NCI-H128 (cell line): Measurements from ENCODE around the gene DMD.
"Not testable (repeated sequence)": the region's sequence is repeated elsewhere in the genome, so short reads cannot be mapped to it uniquely, and the experiment has no call there.

Experiments
- DNase-seq: peaks from one replicate; lab custom pipeline; 2025; ENCODE audit not compliant: unreplicated experiment; lab: John Stamatoyannopoulos, UW

DMD gene

GRCh38 chrX:31377821-31378220 is 1833.5 kb downstream of the DMD start:
- DNase-seq = not testable (repeated sequence)

DNA sequence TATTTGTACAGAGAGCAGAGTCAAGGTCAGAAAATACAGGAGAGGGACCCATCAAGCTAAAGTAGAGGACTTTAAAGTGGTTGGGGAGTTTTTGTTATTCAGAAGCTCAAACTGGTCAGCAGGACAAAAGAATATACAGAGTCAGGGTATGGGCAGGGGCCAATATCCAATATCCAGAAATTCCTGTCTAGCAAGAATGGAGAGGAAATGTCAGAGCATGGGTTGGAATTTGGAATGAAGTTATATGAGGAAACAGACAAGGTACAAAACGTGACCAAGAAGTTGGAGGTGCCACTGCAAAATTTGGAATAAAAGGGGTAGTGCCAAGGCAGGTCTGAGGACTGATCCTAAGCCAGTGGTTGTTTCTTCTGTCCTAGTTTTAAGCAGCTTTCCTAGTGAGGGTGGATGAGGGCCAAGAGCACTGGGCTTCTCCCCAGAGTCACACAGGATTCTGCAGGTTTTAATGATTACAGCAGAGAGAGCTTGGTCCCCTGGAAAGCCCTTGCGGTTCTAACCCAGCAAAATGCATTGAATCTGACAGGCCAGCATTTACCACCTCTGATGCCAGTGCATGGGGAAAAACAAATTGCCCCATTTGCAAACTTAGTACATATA is 1834.8 kb downstream of the DMD start:
- no peak for DNase-seq

DNA sequence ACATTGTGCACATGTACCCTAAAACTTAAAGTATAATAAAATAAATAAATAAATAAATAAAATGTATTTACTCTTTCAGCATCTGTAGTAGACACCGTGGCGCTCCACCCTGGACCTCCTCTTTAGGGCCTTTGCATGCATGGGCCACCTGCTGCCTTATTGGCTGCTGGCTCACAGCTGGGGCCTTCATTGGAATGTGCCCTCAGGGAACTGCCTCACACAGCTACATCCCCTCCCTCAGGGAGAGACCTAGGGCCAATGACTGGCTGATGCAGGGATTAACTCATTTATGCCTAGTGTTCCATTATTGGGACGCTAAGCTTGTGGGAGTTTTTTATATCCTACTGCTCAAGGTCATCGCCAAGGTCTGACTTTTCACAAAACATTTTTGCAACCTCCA is 1836.6 kb downstream of the DMD start:
- DNase-seq = no peak

- no peak for DNase-seq
Observed at GRCh38 chrX:31371956-31372355, 1839.4 kb downstream of the DMD start.

DNA sequence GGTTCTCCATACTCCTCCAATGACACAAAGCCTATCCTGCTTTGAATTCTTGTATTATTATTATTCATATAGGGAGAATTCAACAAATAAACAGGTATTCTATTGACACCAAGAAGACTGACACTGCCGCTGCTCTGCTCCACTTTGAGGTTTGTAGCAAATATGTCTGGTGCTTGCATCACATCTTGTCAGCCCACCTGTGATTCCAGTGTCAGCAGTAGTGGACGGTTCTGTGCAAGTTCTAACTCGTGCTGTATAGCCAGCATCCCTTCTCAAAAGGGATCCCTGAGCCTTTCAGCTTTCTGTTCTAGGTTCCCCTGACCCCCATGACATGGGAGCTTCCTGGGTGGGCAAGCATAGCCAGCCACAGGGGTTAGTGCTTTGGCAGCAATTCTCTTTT is 1843.5 kb downstream of the DMD start:
- no peak for DNase-seq

GRCh38 chrX:31366041-31366440 is 1845.3 kb downstream of the DMD start:
- DNase-seq = no peak

- no peak for DNase-seq
Observed at GRCh38 chrX:31356275-31357212, 1854.8 kb downstream of the DMD start.

DNA sequence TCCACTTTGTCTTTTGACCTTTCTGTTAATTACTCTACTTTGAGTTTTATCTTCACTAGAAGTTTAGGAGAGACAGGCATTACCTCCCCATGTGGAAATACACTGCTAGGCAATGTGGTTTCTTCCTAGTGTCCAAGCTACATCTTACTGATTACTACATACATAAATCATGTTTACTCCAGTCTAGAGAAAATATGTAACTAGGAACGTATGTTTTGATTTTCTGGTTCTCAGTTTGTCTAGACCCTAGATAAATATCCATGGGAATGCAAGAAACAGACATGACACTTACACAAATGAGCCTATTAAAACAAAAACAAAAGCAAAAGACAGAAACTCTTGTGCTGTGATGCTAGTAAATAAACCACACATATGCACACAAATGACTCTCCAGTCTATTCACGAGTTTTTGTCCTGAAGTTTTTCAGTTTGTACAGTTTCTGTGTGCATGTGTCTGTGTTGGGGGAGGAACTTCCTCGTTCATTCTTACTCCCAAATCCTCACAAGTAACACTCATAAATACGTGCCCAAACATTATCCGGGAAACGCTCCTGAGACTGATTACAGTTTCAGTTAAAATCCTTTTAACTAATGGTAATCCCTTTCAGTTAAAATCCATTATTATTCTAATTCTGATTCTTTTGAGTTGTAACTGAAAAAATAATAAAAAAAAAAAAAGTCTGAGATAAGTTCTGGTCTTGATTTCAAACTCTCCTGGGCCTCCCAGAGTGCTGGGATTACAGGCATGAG is 1856.0 kb downstream of the DMD start:
- DNase-seq = no peak

DNA sequence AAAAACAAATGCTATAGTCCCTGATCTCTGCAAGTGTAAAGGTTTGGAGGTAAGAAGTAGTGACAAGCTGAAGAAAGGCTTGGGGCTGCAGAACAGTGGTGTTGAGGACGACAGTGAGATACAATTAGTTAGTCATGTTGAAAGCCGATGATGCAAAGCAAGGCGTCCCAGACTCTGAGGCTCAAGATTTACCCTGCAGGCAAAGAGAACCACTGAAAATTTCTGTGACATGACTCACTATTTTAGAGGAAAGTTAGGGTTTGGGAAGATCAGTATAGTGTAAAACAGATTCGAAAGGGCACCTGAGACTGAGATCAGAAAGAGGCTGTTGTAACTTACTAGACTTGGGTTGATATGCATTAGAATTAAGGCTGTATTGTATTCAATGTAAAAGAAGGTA is 1858.3 kb downstream of the DMD start:
- no peak for DNase-seq

- no peak for DNase-seq
Observed at GRCh38 chrX:31350808-31351074, 1860.6 kb downstream of the DMD start.

- DNase-seq = no peak
Observed at GRCh38 chrX:31349515-31349914, 1861.8 kb downstream of the DMD start.

DNA sequence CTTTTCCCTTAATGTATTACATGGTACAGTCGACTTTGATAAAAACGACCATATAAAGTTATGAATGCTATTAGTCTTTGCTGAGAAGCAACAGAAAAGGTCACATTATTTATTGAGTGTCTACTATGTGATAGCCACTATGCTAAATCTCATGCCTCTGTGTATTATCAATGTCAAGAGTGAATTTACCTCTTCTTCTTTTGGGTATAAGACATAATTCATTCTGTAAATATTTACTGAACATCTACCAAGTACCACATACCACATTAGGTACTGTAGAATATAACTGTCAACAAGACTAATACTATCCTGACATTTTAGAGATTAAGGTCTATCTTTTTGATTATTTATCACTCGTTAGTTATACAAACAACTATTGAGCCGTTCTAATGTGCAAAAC is 1870.8 kb downstream of the DMD start:
- DNase-seq = no peak

- no peak for DNase-seq
Observed at GRCh38 chrX:31338991-31339350, 1872.4 kb downstream of the DMD start.

- DNase-seq = no peak
Observed at GRCh38 chrX:31337332-31337731, 1874.0 kb downstream of the DMD start.

DNA sequence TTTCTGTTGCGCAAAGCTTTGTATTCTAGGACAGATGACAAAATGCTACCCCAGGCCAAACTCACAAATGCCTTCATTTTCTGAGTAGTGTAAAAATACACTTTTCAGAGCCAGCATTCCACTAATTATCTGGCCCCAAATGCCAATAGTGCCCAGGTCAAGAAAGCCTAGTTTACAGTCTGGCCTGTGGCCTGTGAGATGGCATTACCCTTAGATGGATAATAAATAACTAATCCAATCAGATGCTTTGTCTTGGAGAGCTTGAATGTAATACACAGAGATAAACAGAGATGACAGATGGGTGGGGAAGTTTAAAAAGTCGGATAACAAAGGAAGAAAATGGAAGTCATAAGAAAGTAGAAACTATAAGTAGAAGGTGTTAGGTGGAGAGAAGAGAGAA is 1874.9 kb downstream of the DMD start:
- no peak for DNase-seq

DNA sequence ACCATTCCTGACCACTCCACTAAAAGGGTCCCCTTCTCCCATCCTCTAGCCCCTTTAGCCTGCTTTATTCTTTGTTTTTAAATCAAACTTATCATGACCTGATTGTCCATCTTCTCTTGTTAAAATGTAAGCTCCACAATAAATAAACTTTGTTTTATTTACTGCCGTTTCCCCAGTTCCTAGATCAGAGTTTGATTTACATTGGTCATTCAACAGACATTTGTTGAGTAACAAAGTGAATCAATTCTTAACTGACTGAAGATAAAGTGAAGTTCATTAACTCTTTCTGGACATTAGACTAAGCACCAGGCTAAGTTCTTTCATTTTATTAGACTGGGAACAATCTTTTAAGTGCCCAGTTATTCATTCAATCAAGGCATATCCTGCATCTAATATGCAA is 1876.4 kb downstream of the DMD start:
- DNase-seq = no peak

DNA sequence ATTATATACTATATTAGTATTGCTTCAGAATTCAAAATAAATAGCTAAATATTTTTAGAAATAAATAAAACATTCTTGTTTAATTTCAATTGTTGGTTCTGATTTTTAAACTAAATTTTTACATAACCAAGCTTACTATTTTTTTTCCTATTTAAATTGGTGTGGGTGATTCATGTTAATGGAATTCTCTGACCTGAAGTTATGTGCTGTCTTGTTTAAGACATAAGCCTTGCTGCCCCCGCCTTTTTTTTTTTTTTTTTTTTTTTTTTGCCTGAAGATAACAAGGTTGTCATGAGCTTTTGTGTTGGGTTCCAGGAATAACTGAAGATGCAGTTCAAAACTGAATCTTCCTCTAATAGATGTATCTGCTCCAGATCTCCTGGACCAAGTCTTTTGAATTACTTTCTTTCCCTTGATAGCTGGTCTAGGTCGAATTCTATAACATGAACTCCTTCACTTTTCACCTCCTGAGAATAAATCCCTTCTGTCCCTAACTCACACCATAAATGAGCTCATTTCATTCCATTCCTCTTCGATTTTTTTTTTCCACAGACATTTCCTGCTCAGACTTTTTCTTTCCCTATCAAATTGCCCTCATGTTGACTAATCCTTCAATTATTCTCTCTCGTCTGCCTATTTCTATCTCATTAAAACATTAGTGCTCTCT is 1878.1 kb downstream of the DMD start:
- no peak for DNase-seq

GRCh38 chrX:31331928-31332327 is 1879.4 kb downstream of the DMD start:
- DNase-seq = no peak

GRCh38 chrX:31331015-31331414 is 1880.3 kb downstream of the DMD start:
- no peak for DNase-seq

GRCh38 chrX:31329298-31329697 is 1882.1 kb downstream of the DMD start:
- DNase-seq = no peak

- no peak for DNase-seq
Observed at GRCh38 chrX:31323658-31324057, 1887.7 kb downstream of the DMD start.

DNA sequence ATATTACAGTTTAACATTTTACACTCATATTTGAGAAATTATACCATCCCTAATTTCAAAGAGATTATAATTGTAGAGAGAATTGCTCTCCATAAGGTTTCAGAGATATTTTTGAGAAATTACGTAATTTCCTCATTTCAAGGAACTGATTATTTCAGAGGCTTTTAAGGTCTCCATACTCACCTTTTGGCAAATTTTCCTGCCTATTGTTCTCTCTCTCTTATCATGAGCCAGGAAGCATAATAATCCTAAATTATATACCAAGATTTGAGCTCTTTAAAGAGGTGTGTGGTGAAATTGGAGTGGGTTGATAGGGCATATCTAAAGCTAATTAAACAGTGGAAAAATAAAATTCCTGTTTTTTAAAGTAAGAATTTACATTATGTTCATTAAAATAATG is 1890.6 kb downstream of the DMD start:
- no peak for DNase-seq
